ENCODE measurements around the gene GARIN5A. TPM values are rescaled to one million over a fixed set of nuclear protein-coding genes. Genes with fewer than 3 reads are reported as not detected.

Gene GARIN5A
- total and polyA plus RNA-seq, 8 donors, result 1.4 to 2.6 (median 2.1) TPM

- ATAC-seq (no peak), FAIRE-seq (no peak), DNase-seq (no peak)
- no peak overlapping the region for H3K4me3 ChIP-seq
- no peaks in the 10 kb centered on the region for H3K9me3 ChIP-seq
- TF ChIP-seq CTCF (IDR thresholded peaks at IDR 0.05), result no peak
- H3K27me3 ChIP-seq, result no peaks in the 10 kb centered on the region
- no peaks in the 10 kb centered on the region for H3K36me3 ChIP-seq
- H3K27ac ChIP-seq, result no peak overlapping the region
- intact Hi-C loops (cut with DNase I), result loop anchor here in 1 of 3 donors (10.0 kb wide), 1 partner anchor 114 kb away; no protein-coding TSS in a partner anchor
- 84 to 95% methylated on average over 6 of the region's 6 CpGs for WGBS, 2 donors
- no peaks in the 10 kb centered on the region for H3K4me1 ChIP-seq
Measured at GRCh38 chr19:50468818-50469217, 7.8 kb downstream of the GARIN5A start.

- no peak for ATAC-seq
- H3K9me3 ChIP-seq, result no peaks in the 10 kb centered on the region
- no peaks in the 10 kb centered on the region for H3K4me1 ChIP-seq
- H3K4me3 ChIP-seq, result no peak overlapping the region
- H3K27me3 ChIP-seq, result no peaks in the 10 kb centered on the region
- TF ChIP-seq CTCF (IDR thresholded peaks at IDR 0.05), result no peak
- H3K36me3 ChIP-seq, result no peaks in the 10 kb centered on the region
- intact Hi-C loops (cut with DNase I), result loop anchor here in 1 of 3 donors (10.0 kb wide), 1 partner anchor 113 kb away; no protein-coding TSS in a partner anchor
- no peak for FAIRE-seq
- no peak for DNase-seq
- no peak overlapping the region for H3K27ac ChIP-seq
- 77 to 80% methylated on average over 17 to 18 of the region's 18 CpGs for WGBS, 2 donors
Measured at GRCh38 chr19:50467566-50467965, 9.1 kb downstream of the GARIN5A start.

GRCh38 chr19:50466706-50467039 lies 10.0 kb downstream of the GARIN5A start:
- DNase-seq (no peak), ATAC-seq (no peak), FAIRE-seq (no peak)
- WGBS, 2 donors, result 77 to 83% methylated on average over 11 of the region's 11 CpGs
- intact Hi-C loops (cut with DNase I), result loop anchor here in 1 of 3 donors (10.0 kb wide), 1 partner anchor 112 kb away; no protein-coding TSS in a partner anchor
- H3K27me3 ChIP-seq, result no peaks in the 10 kb centered on the region
- no peaks in the 10 kb centered on the region for H3K9me3 ChIP-seq
- TF ChIP-seq CTCF (IDR thresholded peaks at IDR 0.05), result no peak
- no peak overlapping the region for H3K4me3 ChIP-seq
- H3K4me1 ChIP-seq, result no peaks in the 10 kb centered on the region
- no peak overlapping the region for H3K27ac ChIP-seq
- no peaks in the 10 kb centered on the region for H3K36me3 ChIP-seq

GRCh38 chr19:50465986-50466705 lies 10.5 kb downstream of the GARIN5A start:
- WGBS, 2 donors, result 51 to 61% methylated on average over 29 of the region's 29 CpGs
- no peak for FAIRE-seq
- ATAC-seq, result peak in 3 of 4 donors; percentile 26 to 73 (median 67)

More at GRCh38 chr19:50465986-50466705, 10.5 kb downstream of the GARIN5A start:
- TF ChIP-seq CTCF (IDR thresholded peaks at IDR 0.05), result no peak
- Histone ChIP-seq H3K4me3 (no peak overlapping the region), H3K9me3 (no peaks in the 10 kb centered on the region), H3K27ac (no peak overlapping the region), H3K27me3 (no peaks in the 10 kb centered on the region), H3K4me1 (no peaks in the 10 kb centered on the region), H3K36me3 (no peaks in the 10 kb centered on the region)
- no peak for DNase-seq
- intact Hi-C loops (cut with DNase I), result loop anchor here in 1 of 3 donors (10.0 kb wide), 1 partner anchor 111 kb away; no protein-coding TSS in a partner anchor

Data from pancreas (tissue), 10 donors.